Measurements from ENCODE around the gene IFNGR2.

IFNGR2 gene

DNA sequence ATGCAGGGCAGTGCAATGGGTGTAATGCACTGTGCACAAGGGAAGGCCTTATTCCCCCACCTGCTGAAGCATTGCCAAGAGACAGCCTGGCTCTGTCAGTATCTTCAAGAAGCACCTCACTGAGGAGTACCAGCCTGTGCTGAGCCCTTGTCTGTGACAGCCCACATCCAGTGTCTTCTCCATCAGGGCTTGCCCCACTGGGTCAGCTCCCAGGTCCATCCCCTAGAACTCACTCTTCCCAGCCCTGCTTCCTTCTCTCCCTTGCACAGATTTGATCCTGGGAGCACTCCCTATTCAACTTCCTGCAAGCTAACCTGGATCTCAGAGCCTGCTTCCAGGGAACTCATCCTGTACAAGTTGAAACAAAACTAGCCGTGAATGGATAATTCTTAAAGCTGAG is 33.6 kb upstream of the IFNGR2 start:
- no peak overlapping the region for H3K4me3 ChIP-seq (ENCODE audit: low read depth, low read length)
- DNase-seq (ENCODE audit: low read depth), result no peak
- TF ChIP-seq, protein P1, sequence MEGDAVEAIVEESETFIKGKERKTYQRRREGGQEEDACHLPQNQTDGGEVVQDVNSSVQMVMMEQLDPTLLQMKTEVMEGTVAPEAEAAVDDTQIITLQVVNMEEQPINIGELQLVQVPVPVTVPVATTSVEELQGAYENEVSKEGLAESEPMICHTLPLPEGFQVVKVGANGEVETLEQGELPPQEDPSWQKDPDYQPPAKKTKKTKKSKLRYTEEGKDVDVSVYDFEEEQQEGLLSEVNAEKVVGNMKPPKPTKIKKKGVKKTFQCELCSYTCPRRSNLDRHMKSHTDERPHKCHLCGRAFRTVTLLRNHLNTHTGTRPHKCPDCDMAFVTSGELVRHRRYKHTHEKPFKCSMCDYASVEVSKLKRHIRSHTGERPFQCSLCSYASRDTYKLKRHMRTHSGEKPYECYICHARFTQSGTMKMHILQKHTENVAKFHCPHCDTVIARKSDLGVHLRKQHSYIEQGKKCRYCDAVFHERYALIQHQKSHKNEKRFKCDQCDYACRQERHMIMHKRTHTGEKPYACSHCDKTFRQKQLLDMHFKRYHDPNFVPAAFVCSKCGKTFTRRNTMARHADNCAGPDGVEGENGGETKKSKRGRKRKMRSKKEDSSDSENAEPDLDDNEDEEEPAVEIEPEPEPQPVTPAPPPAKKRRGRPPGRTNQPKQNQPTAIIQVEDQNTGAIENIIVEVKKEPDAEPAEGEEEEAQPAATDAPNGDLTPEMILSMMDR (conservative IDR thresholded peaks at IDR 0.05; ENCODE audit: low read depth, low read length), result no peak

DNA sequence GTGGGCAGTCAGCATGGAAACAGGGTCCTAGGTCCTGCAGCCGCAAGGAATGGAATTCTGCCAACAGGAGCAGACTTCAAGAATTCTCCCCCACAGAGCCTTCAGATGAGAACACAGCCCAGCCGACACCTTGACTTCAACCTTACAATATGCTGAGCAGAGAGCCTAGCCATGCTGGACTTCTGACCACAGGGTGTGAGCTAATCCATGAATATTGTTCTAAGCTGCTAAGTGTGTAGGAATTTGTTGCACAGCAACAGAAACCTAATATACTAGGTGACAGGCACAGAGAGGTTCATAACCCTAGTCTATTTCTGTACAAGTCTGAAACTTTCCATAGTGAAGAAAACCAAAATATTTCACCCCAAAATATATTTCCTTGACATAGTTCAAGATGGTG is 32.9 kb upstream of the IFNGR2 start:
- TF ChIP-seq, protein P1 (conservative IDR thresholded peaks at IDR 0.05; ENCODE audit: low read depth, low read length), result no peak
- no peak overlapping the region for H3K4me3 ChIP-seq (ENCODE audit: low read depth, low read length)
- peak; percentile 17 for DNase-seq (ENCODE audit: low read depth)

DNA sequence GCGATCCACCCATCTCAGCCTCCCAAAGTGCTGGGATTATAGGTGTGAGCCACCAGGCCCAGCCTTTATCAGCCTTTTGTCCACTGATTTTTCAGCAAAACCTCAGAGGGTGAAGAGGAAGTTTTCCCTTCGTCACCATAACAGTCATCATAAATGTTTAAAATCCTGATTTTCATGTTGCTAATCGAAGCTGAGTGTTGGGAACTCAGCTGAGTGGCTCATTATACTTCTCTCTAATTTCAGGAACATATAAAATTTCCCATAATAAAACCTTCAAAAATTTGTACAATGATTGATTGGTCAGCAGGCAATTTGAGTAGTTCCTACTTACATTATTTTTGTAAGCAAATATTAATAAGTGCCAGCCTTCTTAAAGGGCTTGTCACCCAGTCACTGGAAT is 31.8 kb upstream of the IFNGR2 start:
- DNase-seq (ENCODE audit: low read depth), result no peak
- no peak overlapping the region for H3K4me3 ChIP-seq (ENCODE audit: low read depth, low read length)
- TF ChIP-seq, protein P1 (conservative IDR thresholded peaks at IDR 0.05; ENCODE audit: low read depth, low read length), result no peak

DNA sequence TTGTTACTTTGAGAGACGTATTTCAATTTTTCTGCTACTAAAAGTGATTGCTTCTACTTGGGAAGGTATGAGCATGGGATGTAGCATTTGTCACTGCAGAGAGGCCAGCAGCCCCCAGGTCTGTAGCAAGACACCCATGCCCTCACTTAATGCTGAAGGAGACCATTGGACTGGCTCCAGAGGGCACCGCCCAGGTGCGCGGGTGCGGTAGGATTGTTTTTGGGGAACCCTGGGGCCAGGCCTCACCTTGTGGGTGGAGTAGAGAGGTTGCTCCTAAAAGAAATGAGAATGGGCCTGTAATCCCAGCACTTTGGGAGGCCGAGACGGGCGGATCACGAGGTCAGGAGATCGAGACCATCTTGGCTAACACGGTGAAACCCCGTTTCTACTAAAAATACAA is 30.6 kb upstream of the IFNGR2 start:
- TF ChIP-seq, protein P1 (conservative IDR thresholded peaks at IDR 0.05; ENCODE audit: low read depth, low read length), result no peak
- DNase-seq (ENCODE audit: low read depth), result no peak
- no peak overlapping the region for H3K4me3 ChIP-seq (ENCODE audit: low read depth, low read length)

DNA sequence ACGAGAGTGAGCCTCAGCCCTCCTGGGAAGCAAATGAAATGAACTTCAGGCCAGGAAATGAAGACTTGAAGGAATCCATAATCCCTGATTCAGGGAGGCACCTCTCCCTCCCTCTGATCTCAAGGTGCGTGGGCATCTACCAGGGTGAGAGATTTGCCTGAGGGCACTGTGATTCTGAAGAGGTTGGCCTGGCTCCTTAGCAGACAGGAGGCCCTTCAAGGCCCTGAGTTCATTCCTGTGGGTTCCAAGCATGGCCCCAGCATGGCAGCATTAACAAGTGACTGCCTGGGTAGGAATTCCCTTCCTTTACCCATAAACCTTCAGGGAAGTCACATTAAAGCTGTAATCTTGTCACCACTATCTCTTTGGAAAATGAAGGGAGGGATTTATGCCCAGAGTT is 29.8 kb upstream of the IFNGR2 start:
- DNase-seq (ENCODE audit: low read depth), result no peak
- no peak overlapping the region for H3K4me3 ChIP-seq (ENCODE audit: low read depth, low read length)

DNA sequence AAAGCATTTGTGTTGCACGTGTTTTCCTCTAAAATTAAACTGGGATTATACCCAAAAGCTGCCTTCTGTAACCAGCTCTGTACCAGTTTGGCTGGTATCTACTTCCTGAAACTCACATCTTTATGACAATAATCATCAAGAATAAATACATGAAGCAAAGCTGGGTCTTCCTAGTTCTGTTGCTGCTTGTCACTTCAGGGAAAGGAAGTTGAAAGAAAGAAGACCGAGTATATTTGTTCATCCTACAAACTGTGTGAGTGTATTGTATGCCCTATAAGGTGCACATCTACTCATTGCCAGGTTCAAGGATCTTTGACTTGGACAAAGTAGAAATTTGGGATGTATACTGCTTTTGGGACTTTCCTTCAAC is 29.1 kb upstream of the IFNGR2 start:
- TF ChIP-seq, protein P1 (conservative IDR thresholded peaks at IDR 0.05; ENCODE audit: low read depth, low read length), result no peak
- DNase-seq (ENCODE audit: low read depth), result no peak
- no peak overlapping the region for H3K4me3 ChIP-seq (ENCODE audit: low read depth, low read length)

More for the DNA sequence above, 29.8 kb upstream of the IFNGR2 start:
- TF ChIP-seq, protein P1 (conservative IDR thresholded peaks at IDR 0.05; ENCODE audit: low read depth, low read length), result no peak

DNA sequence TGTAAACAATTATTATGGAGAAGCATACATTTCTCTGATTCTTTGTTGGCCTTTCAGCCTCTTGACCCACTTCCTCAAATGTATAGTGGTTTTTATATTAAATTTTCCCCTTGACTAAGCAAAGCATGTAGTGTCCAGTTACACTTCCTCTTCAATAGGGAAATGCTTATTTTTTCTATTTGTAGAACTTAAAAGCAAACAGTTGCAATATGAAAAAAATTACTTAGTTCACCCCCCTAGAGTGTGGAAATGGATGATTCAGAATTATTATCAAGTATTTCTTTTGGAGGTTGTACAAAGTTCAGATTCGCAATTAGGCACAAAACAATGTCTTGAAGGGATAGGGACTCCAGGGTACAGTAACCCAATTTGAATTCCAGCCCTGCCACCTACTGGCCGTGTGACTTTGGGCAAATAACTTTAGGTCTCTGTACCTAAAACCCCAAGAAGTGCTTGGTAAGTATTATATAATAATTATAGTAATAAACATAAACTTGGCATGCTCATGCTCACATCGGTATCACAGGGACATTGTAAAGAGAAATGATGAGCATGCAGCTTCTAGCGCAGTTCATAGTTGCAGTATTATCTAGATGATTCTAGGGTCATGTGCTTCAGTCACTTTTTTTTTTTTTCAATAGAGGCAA is 28.6 kb upstream of the IFNGR2 start:
- no peak overlapping the region for H3K4me3 ChIP-seq (ENCODE audit: low read depth, low read length)
- peak; percentile 68 for DNase-seq (ENCODE audit: low read depth)
- TF ChIP-seq, protein P1 (conservative IDR thresholded peaks at IDR 0.05; ENCODE audit: low read depth, low read length), result peak; percentile 73

All from choroid plexus epithelial cell (primary cell).